HEK293 (cell line): Measurements from ENCODE around the gene SOHLH2.

Experiments used
- OSR2 ChIP-seq: fragments of 450-650 bp; formaldehyde crosslinking; IDR thresholded peaks from 2 replicates; pipeline ENCODE4 v1.5.1; 2016; ENCODE audit warnings: missing biosample characterization, missing genetic modification characterization
- SP2 ChIP-seq: fragments of 450-650 bp; formaldehyde crosslinking; IDR thresholded peaks from 2 replicates; pipeline ENCODE4 v1.5.1; 2016; ENCODE audit warnings: missing biosample characterization, missing genetic modification characterization
- ZNF184 ChIP-seq: fragments of 450-650 bp; IDR thresholded peaks from 2 replicates; pipeline ENCODE4 v1.5.1; 2018; ENCODE audit warnings: missing biosample characterization, mild to moderate bottlenecking, missing genetic modification characterization
- ZNF24 ChIP-seq: fragments of 450-650 bp; formaldehyde crosslinking; IDR thresholded peaks from 2 replicates; pipeline ENCODE4 v1.5.1; 2016; ENCODE audit warnings: missing biosample characterization, missing genetic modification characterization
- ZNF274 ChIP-seq, 2 experiments: fragments of 200-500 bp in 1 of 2; fragments of 450-650 bp in 1 of 2; sonication (Bioruptor generic) in 1 of 2; formaldehyde crosslinking in 1 of 2; IDR thresholded peaks; 2 replicates each; pipeline versions ENCODE4 v1.5.1 to v1.6.1; 2014 to 2016; ENCODE audit warnings: borderline replicate concordance in 1 of 2, inconsistent platforms in 1 of 2, low read length in 1 of 2, missing biosample characterization in 1 of 2, missing genetic modification characterization in 1 of 2
- ZNF350 ChIP-seq: fragments of 450-650 bp; formaldehyde crosslinking; IDR thresholded peaks from 2 replicates; pipeline ENCODE4 v1.5.0; 2017; ENCODE audit warnings: missing biosample characterization, mild to moderate bottlenecking, missing genetic modification characterization
- ZNF416 ChIP-seq: fragments of 450-650 bp; formaldehyde crosslinking; IDR thresholded peaks from 2 replicates; pipeline ENCODE4 v1.5.1; 2016; ENCODE audit warnings: missing biosample characterization, missing genetic modification characterization
- ZNF426 ChIP-seq: fragments of 450-650 bp; formaldehyde crosslinking; IDR thresholded peaks from 2 replicates; pipeline ENCODE4 v1.5.1; 2017; ENCODE audit warnings: missing biosample characterization, missing genetic modification characterization, mild to moderate bottlenecking, inconsistent platforms, moderate library complexity
- ZNF501 ChIP-seq: fragments of 450-650 bp; formaldehyde crosslinking; IDR thresholded peaks from 2 replicates; pipeline ENCODE4 v1.5.1; 2016; ENCODE audit warnings: missing biosample characterization, missing genetic modification characterization
- TF ChIP-seq, protein P1 (sequence below): fragments of 450-650 bp; formaldehyde crosslinking; IDR thresholded peaks from 2 replicates; pipeline ENCODE4 v1.5.1; 2016; ENCODE audit warnings: missing biosample characterization, missing genetic modification characterization
- TF ChIP-seq, protein P2 (sequence below): fragments of 450-650 bp; formaldehyde crosslinking; IDR thresholded peaks from 2 replicates; pipeline ENCODE4 v1.5.1; 2016; ENCODE audit warnings: missing biosample characterization, missing genetic modification characterization
- TF ChIP-seq, protein P3 (sequence below): fragments of 450-650 bp; formaldehyde crosslinking; conservative IDR thresholded peaks from 2 replicates; pipeline ENCODE4 v1.5.1; 2016; ENCODE audit warnings: low read depth, missing biosample characterization, missing genetic modification characterization
- TF ChIP-seq, protein P4 (sequence below): fragments of 450-650 bp; formaldehyde crosslinking; IDR thresholded peaks from 2 replicates; pipeline ENCODE4 v1.5.1; 2016; ENCODE audit warnings: missing biosample characterization, missing genetic modification characterization

DNA sequence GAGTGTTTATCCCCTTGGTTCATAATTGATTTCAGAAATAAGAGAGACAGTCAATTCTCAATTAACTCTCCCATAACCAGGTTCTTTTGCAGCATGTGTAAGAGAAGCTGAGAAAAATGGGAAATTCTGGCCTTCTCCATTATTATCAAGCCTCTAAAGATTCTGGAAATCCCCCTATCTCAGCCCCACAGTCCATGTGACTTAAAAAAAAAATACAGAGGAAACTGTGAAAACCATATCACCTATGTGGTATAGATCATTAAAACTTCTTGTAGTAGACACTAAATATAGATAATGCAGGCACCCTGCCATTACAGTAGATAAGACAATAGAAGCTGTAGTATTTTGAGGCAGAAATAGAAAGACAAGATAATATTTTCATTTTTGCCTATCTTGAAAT lies 34.3 kb upstream of the SOHLH2 start:
- TF ChIP-seq ZNF24 (tag by site-specific recombination) (no peak), OSR2 (no peak), ZNF501 (no peak), ZNF184 (tag by site-specific recombination) (no peak), ZNF426 (no peak), SP2 (tag by site-specific recombination) (no peak), ZNF416 (tag by site-specific recombination) (no peak), ZNF274 (IDR thresholded peaks at IDR 0.05; ENCODE audit: low read length) (no peak), ZNF274 (tag by site-specific recombination; IDR thresholded peaks at IDR 0.05; ENCODE audit: borderline replicate concordance) (no peak), ZNF350 (no peak)
- TF ChIP-seq, protein P1, sequence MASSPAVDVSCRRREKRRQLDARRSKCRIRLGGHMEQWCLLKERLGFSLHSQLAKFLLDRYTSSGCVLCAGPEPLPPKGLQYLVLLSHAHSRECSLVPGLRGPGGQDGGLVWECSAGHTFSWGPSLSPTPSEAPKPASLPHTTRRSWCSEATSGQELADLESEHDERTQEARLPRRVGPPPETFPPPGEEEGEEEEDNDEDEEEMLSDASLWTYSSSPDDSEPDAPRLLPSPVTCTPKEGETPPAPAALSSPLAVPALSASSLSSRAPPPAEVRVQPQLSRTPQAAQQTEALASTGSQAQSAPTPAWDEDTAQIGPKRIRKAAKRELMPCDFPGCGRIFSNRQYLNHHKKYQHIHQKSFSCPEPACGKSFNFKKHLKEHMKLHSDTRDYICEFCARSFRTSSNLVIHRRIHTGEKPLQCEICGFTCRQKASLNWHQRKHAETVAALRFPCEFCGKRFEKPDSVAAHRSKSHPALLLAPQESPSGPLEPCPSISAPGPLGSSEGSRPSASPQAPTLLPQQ (tag by site-specific recombination) = no peak
- TF ChIP-seq, protein P2, sequence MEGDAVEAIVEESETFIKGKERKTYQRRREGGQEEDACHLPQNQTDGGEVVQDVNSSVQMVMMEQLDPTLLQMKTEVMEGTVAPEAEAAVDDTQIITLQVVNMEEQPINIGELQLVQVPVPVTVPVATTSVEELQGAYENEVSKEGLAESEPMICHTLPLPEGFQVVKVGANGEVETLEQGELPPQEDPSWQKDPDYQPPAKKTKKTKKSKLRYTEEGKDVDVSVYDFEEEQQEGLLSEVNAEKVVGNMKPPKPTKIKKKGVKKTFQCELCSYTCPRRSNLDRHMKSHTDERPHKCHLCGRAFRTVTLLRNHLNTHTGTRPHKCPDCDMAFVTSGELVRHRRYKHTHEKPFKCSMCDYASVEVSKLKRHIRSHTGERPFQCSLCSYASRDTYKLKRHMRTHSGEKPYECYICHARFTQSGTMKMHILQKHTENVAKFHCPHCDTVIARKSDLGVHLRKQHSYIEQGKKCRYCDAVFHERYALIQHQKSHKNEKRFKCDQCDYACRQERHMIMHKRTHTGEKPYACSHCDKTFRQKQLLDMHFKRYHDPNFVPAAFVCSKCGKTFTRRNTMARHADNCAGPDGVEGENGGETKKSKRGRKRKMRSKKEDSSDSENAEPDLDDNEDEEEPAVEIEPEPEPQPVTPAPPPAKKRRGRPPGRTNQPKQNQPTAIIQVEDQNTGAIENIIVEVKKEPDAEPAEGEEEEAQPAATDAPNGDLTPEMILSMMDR (tag by site-specific recombination) = no peak
- TF ChIP-seq, protein P3, sequence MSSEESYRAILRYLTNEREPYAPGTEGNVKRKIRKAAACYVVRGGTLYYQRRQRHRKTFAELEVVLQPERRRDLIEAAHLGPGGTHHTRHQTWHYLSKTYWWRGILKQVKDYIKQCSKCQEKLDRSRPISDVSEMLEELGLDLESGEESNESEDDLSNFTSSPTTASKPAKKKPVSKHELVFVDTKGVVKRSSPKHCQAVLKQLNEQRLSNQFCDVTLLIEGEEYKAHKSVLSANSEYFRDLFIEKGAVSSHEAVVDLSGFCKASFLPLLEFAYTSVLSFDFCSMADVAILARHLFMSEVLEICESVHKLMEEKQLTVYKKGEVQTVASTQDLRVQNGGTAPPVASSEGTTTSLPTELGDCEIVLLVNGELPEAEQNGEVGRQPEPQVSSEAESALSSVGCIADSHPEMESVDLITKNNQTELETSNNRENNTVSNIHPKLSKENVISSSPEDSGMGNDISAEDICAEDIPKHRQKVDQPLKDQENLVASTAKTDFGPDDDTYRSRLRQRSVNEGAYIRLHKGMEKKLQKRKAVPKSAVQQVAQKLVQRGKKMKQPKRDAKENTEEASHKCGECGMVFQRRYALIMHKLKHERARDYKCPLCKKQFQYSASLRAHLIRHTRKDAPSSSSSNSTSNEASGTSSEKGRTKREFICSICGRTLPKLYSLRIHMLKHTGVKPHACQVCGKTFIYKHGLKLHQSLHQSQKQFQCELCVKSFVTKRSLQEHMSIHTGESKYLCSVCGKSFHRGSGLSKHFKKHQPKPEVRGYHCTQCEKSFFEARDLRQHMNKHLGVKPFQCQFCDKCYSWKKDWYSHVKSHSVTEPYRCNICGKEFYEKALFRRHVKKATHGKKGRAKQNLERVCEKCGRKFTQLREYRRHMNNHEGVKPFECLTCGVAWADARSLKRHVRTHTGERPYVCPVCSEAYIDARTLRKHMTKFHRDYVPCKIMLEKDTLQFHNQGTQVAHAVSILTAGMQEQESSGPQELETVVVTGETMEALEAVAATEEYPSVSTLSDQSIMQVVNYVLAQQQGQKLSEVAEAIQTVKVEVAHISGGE = no peak
- TF ChIP-seq, protein P4, sequence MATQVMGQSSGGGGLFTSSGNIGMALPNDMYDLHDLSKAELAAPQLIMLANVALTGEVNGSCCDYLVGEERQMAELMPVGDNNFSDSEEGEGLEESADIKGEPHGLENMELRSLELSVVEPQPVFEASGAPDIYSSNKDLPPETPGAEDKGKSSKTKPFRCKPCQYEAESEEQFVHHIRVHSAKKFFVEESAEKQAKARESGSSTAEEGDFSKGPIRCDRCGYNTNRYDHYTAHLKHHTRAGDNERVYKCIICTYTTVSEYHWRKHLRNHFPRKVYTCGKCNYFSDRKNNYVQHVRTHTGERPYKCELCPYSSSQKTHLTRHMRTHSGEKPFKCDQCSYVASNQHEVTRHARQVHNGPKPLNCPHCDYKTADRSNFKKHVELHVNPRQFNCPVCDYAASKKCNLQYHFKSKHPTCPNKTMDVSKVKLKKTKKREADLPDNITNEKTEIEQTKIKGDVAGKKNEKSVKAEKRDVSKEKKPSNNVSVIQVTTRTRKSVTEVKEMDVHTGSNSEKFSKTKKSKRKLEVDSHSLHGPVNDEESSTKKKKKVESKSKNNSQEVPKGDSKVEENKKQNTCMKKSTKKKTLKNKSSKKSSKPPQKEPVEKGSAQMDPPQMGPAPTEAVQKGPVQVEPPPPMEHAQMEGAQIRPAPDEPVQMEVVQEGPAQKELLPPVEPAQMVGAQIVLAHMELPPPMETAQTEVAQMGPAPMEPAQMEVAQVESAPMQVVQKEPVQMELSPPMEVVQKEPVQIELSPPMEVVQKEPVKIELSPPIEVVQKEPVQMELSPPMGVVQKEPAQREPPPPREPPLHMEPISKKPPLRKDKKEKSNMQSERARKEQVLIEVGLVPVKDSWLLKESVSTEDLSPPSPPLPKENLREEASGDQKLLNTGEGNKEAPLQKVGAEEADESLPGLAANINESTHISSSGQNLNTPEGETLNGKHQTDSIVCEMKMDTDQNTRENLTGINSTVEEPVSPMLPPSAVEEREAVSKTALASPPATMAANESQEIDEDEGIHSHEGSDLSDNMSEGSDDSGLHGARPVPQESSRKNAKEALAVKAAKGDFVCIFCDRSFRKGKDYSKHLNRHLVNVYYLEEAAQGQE (tag by site-specific recombination) = no peak
